ENCODE data around the gene CCDC170.

Gene CCDC170

GRCh38 chr6:151664390-151664789, 170.6 kb downstream of the CCDC170 start:
- H3K4me3 ChIP-seq (replicated peaks; ENCODE audit: low read depth, low read length) = no peak overlapping the region
- DNase-seq (ENCODE audit: extremely low read depth, low read depth) = no peak
- TF ChIP-seq CTCF (IDR thresholded peaks at IDR 0.05; ENCODE audit: low read depth, low read length, missing control alignments) = no peak

- DNase-seq (ENCODE audit: extremely low read depth, low read depth) = no peak
- no peak for TF ChIP-seq CTCF (IDR thresholded peaks at IDR 0.05; ENCODE audit: low read depth, low read length, missing control alignments)
Measured at GRCh38 chr6:151665329-151665728, 171.5 kb downstream of the CCDC170 start.

GRCh38 chr6:151666526-151666925, 172.7 kb downstream of the CCDC170 start:
- TF ChIP-seq CTCF (IDR thresholded peaks at IDR 0.05; ENCODE audit: low read depth, low read length, missing control alignments) = no peak
- no peak for DNase-seq (ENCODE audit: extremely low read depth, low read depth)
- H3K4me3 ChIP-seq (replicated peaks; ENCODE audit: low read depth, low read length) = no peak overlapping the region

More at GRCh38 chr6:151665329-151665728, 171.5 kb downstream of the CCDC170 start:
- no peak overlapping the region for H3K4me3 ChIP-seq (replicated peaks; ENCODE audit: low read depth, low read length)

GRCh38 chr6:151669208-151669560, 175.4 kb downstream of the CCDC170 start:
- DNase-seq (ENCODE audit: extremely low read depth, low read depth) = no peak
- H3K4me3 ChIP-seq (replicated peaks; ENCODE audit: low read depth, low read length) = no peak overlapping the region
- no peak for TF ChIP-seq CTCF (IDR thresholded peaks at IDR 0.05; ENCODE audit: low read depth, low read length, missing control alignments)

- no peak overlapping the region for H3K4me3 ChIP-seq (replicated peaks; ENCODE audit: low read depth, low read length)
- no peak for DNase-seq (ENCODE audit: extremely low read depth, low read depth)
- TF ChIP-seq CTCF (IDR thresholded peaks at IDR 0.05; ENCODE audit: low read depth, low read length, missing control alignments) = no peak
Measured at GRCh38 chr6:151670116-151670515, 176.3 kb downstream of the CCDC170 start.

Data from HFF-Myc (cell line).